ENCODE measurements around the gene MS4A5.

- TF ChIP-seq CENPT (CRISPR knock-in tag; IDR thresholded peaks at IDR 0.05; ENCODE audit: low read depth) (no peak), FOXM1 (CRISPR knock-in tag; IDR thresholded peaks at IDR 0.05) (no peak), ZNF33A (CRISPR knock-in tag; IDR thresholded peaks at IDR 0.05; ENCODE audit: borderline replicate concordance) (no peak), RBM39 (IDR thresholded peaks at IDR 0.05; ENCODE audit: low read depth, low read length, poor library complexity, severe bottlenecking) (no peak)
These were observed 30.0 kb downstream of the MS4A5 start for GRCh38 chr11:60459345-60459744.
